SH-SY5Y (cell line): ENCODE results near the gene PFKFB4.

Experiments
- GATA2 ChIP-seq: IDR thresholded peaks from 2 replicates; pipeline ENCODE4 v1.6.1; 2011; ENCODE audit warnings: mild to moderate bottlenecking, low read depth, low read length
- GATA3 ChIP-seq: IDR thresholded peaks from 2 replicates; pipeline ENCODE4 v1.6.1; 2011; ENCODE audit warnings: low read depth, mild to moderate bottlenecking, low read length, moderate library complexity

GRCh38 chr3:48493203-48493501 lies 63.5 kb downstream of the PFKFB4 start:
- TF ChIP-seq GATA2 (no peak), GATA3 (no peak)
